ENCODE measurements around the gene TMEM229B.

TMEM229B gene

GRCh38 chr14:67459336-67459735 lies 29.2 kb downstream of the TMEM229B start:
- no peak overlapping the region for H3K27ac ChIP-seq (replicated peaks; ENCODE audit: low read length)
- H2AK5ac ChIP-seq (ENCODE audit: low read depth, low read length), result no peak overlapping the region
- no peaks in the 10 kb centered on the region for H3K36me3 ChIP-seq (replicated peaks in 1 of 2; ENCODE audit: control insufficient read depth in 2 of 2, insufficient read depth in 2 of 2, low read length in 2 of 2)
- no peak overlapping the region for H2BK120ac ChIP-seq (ENCODE audit: low read depth, low read length)
- no peak overlapping the region for H3K14ac ChIP-seq (ENCODE audit: low read length)
- H3K27me3 ChIP-seq (ENCODE audit: control insufficient read depth in 3 of 3, insufficient read depth in 3 of 3, low read depth in 1 of 3, low read length in 3 of 3), result peaks cover 0 to 20% (median 0%) of the 10 kb centered on the region in 3 experiments
- H3K4me1 ChIP-seq (ENCODE audit: control insufficient read depth in 2 of 2, insufficient read depth in 1 of 2, low read depth in 1 of 2, low read length in 2 of 2), result peaks cover 2 to 3% of the 10 kb centered on the region in 2 donors
- no peak overlapping the region for H4K91ac ChIP-seq (ENCODE audit: low read depth, low read length, poor library complexity)
- no peaks in the 10 kb centered on the region for H3K9me3 ChIP-seq (replicated peaks in 1 of 2; ENCODE audit: control insufficient read depth in 2 of 2, insufficient read depth in 1 of 2, low read depth in 1 of 2, low read length in 2 of 2)
- H3K4ac ChIP-seq (ENCODE audit: low read length), result no peak overlapping the region
- DNase-seq (ENCODE audit: low spot score), result no peak
- H3K9ac ChIP-seq (ENCODE audit: low read depth, low read length, poor library complexity), result no peak overlapping the region
- H3K23ac ChIP-seq (ENCODE audit: low read depth, low read length, poor library complexity), result no peak overlapping the region
- H3K18ac ChIP-seq (ENCODE audit: low read length), result no peak overlapping the region
- no peak overlapping the region for H2BK5ac ChIP-seq (ENCODE audit: low read length)
- H4K8ac ChIP-seq (ENCODE audit: low read depth, low read length), result no peak overlapping the region
- no peak overlapping the region for H2AFZ ChIP-seq (ENCODE audit: low read length)
- no peak overlapping the region for H3K4me3 ChIP-seq (ENCODE audit: low read length in 2 of 2)
- no peak overlapping the region for H2BK15ac ChIP-seq (ENCODE audit: low read length)
- no peak overlapping the region for H2BK12ac ChIP-seq (ENCODE audit: low read length)
- no peak overlapping the region for H3K4me2 ChIP-seq (ENCODE audit: insufficient read depth, low read length, poor library complexity, severe bottlenecking)
- no peaks in the 10 kb centered on the region for H3K79me1 ChIP-seq (ENCODE audit: low read depth, low read length)
- WGBS, 2 donors (ENCODE audit: extremely low coverage in 2 of 2, insufficient read length in 2 of 2, insufficient replicate concordance in 1 of 2), result no CpG with 5 or more reads among the region's 5 CpGs

GRCh38 chr14:67457782-67458181 lies 30.7 kb downstream of the TMEM229B start:
- Histone ChIP-seq H3K27me3 (ENCODE audit: control insufficient read depth in 3 of 3, insufficient read depth in 3 of 3, low read depth in 1 of 3, low read length in 3 of 3) (peaks cover 0 to 25% (median 0%) of the 10 kb centered on the region in 3 experiments), H3K79me1 (ENCODE audit: low read depth, low read length) (no peaks in the 10 kb centered on the region), H2BK120ac (ENCODE audit: low read depth, low read length) (no peak overlapping the region), H3K27ac (replicated peaks; ENCODE audit: low read length) (no peak overlapping the region), H3K4me3 (ENCODE audit: low read length in 2 of 2) (no peak overlapping the region), H3K9me3 (replicated peaks in 1 of 2; ENCODE audit: control insufficient read depth in 2 of 2, insufficient read depth in 1 of 2, low read depth in 1 of 2, low read length in 2 of 2) (no peaks in the 10 kb centered on the region), H3K14ac (ENCODE audit: low read length) (no peak overlapping the region), H3K4ac (ENCODE audit: low read length) (no peak overlapping the region), H3K36me3 (replicated peaks in 1 of 2; ENCODE audit: control insufficient read depth in 2 of 2, insufficient read depth in 2 of 2, low read length in 2 of 2) (no peaks in the 10 kb centered on the region), H2BK12ac (ENCODE audit: low read length) (no peak overlapping the region), H3K9ac (ENCODE audit: low read depth, low read length, poor library complexity) (no peak overlapping the region), H2AFZ (ENCODE audit: low read length) (peak overlapping the region; percentile 87), H2BK5ac (ENCODE audit: low read length) (no peak overlapping the region), H3K23ac (ENCODE audit: low read depth, low read length, poor library complexity) (no peak overlapping the region), H4K8ac (ENCODE audit: low read depth, low read length) (no peak overlapping the region), H3K4me2 (ENCODE audit: insufficient read depth, low read length, poor library complexity, severe bottlenecking) (no peak overlapping the region), H3K18ac (ENCODE audit: low read length) (peak overlapping the region; percentile 68), H4K91ac (ENCODE audit: low read depth, low read length, poor library complexity) (no peak overlapping the region), H3K4me1 (ENCODE audit: control insufficient read depth in 2 of 2, insufficient read depth in 1 of 2, low read depth in 1 of 2, low read length in 2 of 2) (peaks cover 2 to 3% of the 10 kb centered on the region in 2 donors), H2AK5ac (ENCODE audit: low read depth, low read length) (no peak overlapping the region), H2BK15ac (ENCODE audit: low read length) (peak overlapping the region; percentile 26)
- DNase-seq (ENCODE audit: low spot score), result peak; percentile 32
- no CpG with 5 or more reads among the region's 6 CpGs for WGBS, 2 donors (ENCODE audit: extremely low coverage in 2 of 2, insufficient read length in 2 of 2, insufficient replicate concordance in 1 of 2)

GRCh38 chr14:67456732-67457131 lies 31.8 kb downstream of the TMEM229B start:
- H3K27me3 ChIP-seq (ENCODE audit: control insufficient read depth in 3 of 3, insufficient read depth in 3 of 3, low read depth in 1 of 3, low read length in 3 of 3), result peaks cover 0 to 28% (median 0%) of the 10 kb centered on the region in 3 experiments
- H2BK12ac ChIP-seq (ENCODE audit: low read length), result no peak overlapping the region
- no peak overlapping the region for H4K91ac ChIP-seq (ENCODE audit: low read depth, low read length, poor library complexity)
- H2BK5ac ChIP-seq (ENCODE audit: low read length), result no peak overlapping the region
- no peaks in the 10 kb centered on the region for H3K9me3 ChIP-seq (replicated peaks in 1 of 2; ENCODE audit: control insufficient read depth in 2 of 2, insufficient read depth in 1 of 2, low read depth in 1 of 2, low read length in 2 of 2)
- no peak overlapping the region for H2AFZ ChIP-seq (ENCODE audit: low read length)
- H2AK5ac ChIP-seq (ENCODE audit: low read depth, low read length), result no peak overlapping the region
- no peak overlapping the region for H3K14ac ChIP-seq (ENCODE audit: low read length)
- H3K79me1 ChIP-seq (ENCODE audit: low read depth, low read length), result no peaks in the 10 kb centered on the region
- no peak overlapping the region for H3K23ac ChIP-seq (ENCODE audit: low read depth, low read length, poor library complexity)
- DNase-seq (ENCODE audit: low spot score), result no peak
- H3K4me2 ChIP-seq (ENCODE audit: insufficient read depth, low read length, poor library complexity, severe bottlenecking), result no peak overlapping the region
- H2BK120ac ChIP-seq (ENCODE audit: low read depth, low read length), result no peak overlapping the region
- no peak overlapping the region for H4K8ac ChIP-seq (ENCODE audit: low read depth, low read length)
- H3K4ac ChIP-seq (ENCODE audit: low read length), result no peak overlapping the region
- H2BK15ac ChIP-seq (ENCODE audit: low read length), result no peak overlapping the region
- peaks cover 2 to 3% of the 10 kb centered on the region in 2 donors for H3K4me1 ChIP-seq (ENCODE audit: control insufficient read depth in 2 of 2, insufficient read depth in 1 of 2, low read depth in 1 of 2, low read length in 2 of 2)
- H3K27ac ChIP-seq (replicated peaks; ENCODE audit: low read length), result no peak overlapping the region
- no peaks in the 10 kb centered on the region for H3K36me3 ChIP-seq (replicated peaks in 1 of 2; ENCODE audit: control insufficient read depth in 2 of 2, insufficient read depth in 2 of 2, low read length in 2 of 2)
- H3K9ac ChIP-seq (ENCODE audit: low read depth, low read length, poor library complexity), result no peak overlapping the region
- WGBS, 2 donors (ENCODE audit: extremely low coverage in 2 of 2, insufficient read length in 2 of 2, insufficient replicate concordance in 1 of 2), result no CpG with 5 or more reads among the region's 5 CpGs
- H3K18ac ChIP-seq (ENCODE audit: low read length), result no peak overlapping the region
- no peak overlapping the region for H3K4me3 ChIP-seq (ENCODE audit: low read length in 2 of 2)

GRCh38 chr14:67453575-67454300 lies 34.8 kb downstream of the TMEM229B start:
- Histone ChIP-seq H2AK5ac (ENCODE audit: low read depth, low read length) (no peak overlapping the region), H3K9me3 (replicated peaks in 1 of 2; ENCODE audit: control insufficient read depth in 2 of 2, insufficient read depth in 1 of 2, low read depth in 1 of 2, low read length in 2 of 2) (no peaks in the 10 kb centered on the region), H3K27ac (replicated peaks; ENCODE audit: low read length) (no peak overlapping the region), H3K36me3 (replicated peaks in 1 of 2; ENCODE audit: control insufficient read depth in 2 of 2, insufficient read depth in 2 of 2, low read length in 2 of 2) (no peaks in the 10 kb centered on the region), H3K4me2 (ENCODE audit: insufficient read depth, low read length, poor library complexity, severe bottlenecking) (no peak overlapping the region), H3K14ac (ENCODE audit: low read length) (no peak overlapping the region), H3K23ac (ENCODE audit: low read depth, low read length, poor library complexity) (peak overlapping the region; percentile 39), H2BK120ac (ENCODE audit: low read depth, low read length) (no peak overlapping the region), H2BK15ac (ENCODE audit: low read length) (peak overlapping the region; percentile 87), H4K91ac (ENCODE audit: low read depth, low read length, poor library complexity) (no peak overlapping the region), H3K79me1 (ENCODE audit: low read depth, low read length) (no peaks in the 10 kb centered on the region), H3K4me3 (ENCODE audit: low read length in 2 of 2) (peak overlapping the region in 1 of 2 donors; percentile 15), H3K18ac (ENCODE audit: low read length) (peak overlapping the region; percentile 53), H3K9ac (ENCODE audit: low read depth, low read length, poor library complexity) (no peak overlapping the region), H2BK5ac (ENCODE audit: low read length) (no peak overlapping the region), H3K27me3 (ENCODE audit: control insufficient read depth in 3 of 3, insufficient read depth in 3 of 3, low read depth in 1 of 3, low read length in 3 of 3) (peaks cover 0 to 17% (median 0%) of the 10 kb centered on the region in 3 experiments), H2BK12ac (ENCODE audit: low read length) (no peak overlapping the region), H2AFZ (ENCODE audit: low read length) (no peak overlapping the region), H3K4me1 (ENCODE audit: control insufficient read depth in 2 of 2, insufficient read depth in 1 of 2, low read depth in 1 of 2, low read length in 2 of 2) (peaks cover 2 to 3% of the 10 kb centered on the region in 2 donors), H3K4ac (ENCODE audit: low read length) (no peak overlapping the region), H4K8ac (ENCODE audit: low read depth, low read length) (no peak overlapping the region)
- DNase-seq (ENCODE audit: low spot score), result no peak
- no CpG with 5 or more reads among the region's 5 CpGs for WGBS, 2 donors (ENCODE audit: extremely low coverage in 2 of 2, insufficient read length in 2 of 2, insufficient replicate concordance in 1 of 2)
